OCI-LY7 (cell line): ENCODE data around the gene SHOX. TPM values are rescaled to one million over a fixed set of nuclear protein-coding genes. Genes with fewer than 3 reads are reported as not detected.

Source experiments
- BruUV-seq: library from RNA; stranded (reverse); fragments of 400-500 nt; replicated peaks from 2 replicates; lab custom pipeline; 2021; lab: Mats Ljungman, UMichigan
- CTCF ChIA-PET: fragments of 300-600 bp; sonication (Branson Sonifier 250); formaldehyde crosslinking; loops from one replicate; lab custom pipeline; 2022; ENCODE audit warnings: antibody characterized with exemption; ENCODE audit not compliant: unreplicated experiment; lab: Charles Lee
- POLR2A ChIA-PET: fragments of 300-600 bp; sonication (Branson Sonifier 250); formaldehyde crosslinking; loops from one replicate; lab custom pipeline; 2022; ENCODE audit warnings: antibody characterized with exemption; lab: Charles Lee
- DNase-seq: peaks from one replicate; pipeline ENCODE4 v3.0.0-alpha.2; 2015; ENCODE audit warnings: low spot score
- H2AFZ ChIP-seq: fragments of 200-600 bp; sonication (generic), shearing (Covaris generic); 2 replicates; pipeline ENCODE4 v1.6.1; 2014; ENCODE audit warnings: mild to moderate bottlenecking, antibody characterized with exemption, low read length, moderate library complexity
- H3K27ac ChIP-seq: fragments of 200-600 bp; sonication (generic); 2 replicates; pipeline ENCODE4 v1.5.1; 2014; ENCODE audit warnings: mixed run types, low read depth, mild to moderate bottlenecking, moderate library complexity, low read length, inconsistent platforms; ENCODE audit not compliant: poor library complexity, severe bottlenecking
- H3K36me3 ChIP-seq: fragments of 200-600 bp; sonication (generic); 2 replicates; pipeline ENCODE4 v1.6.1; 2014; ENCODE audit warnings: mild to moderate bottlenecking, antibody characterized with exemption, low read length, moderate library complexity, mixed read lengths; ENCODE audit not compliant: insufficient read depth
- H3K4me1 ChIP-seq: fragments of 200-600 bp; sonication (generic); 2 replicates; pipeline ENCODE4 v1.5.1; 2014; ENCODE audit warnings: mild to moderate bottlenecking, low read length; ENCODE audit not compliant: insufficient read depth, poor library complexity, severe bottlenecking
- H3K4me2 ChIP-seq: fragments of 200-600 bp; sonication (generic); 2 replicates; pipeline ENCODE4 v1.6.1; 2014; ENCODE audit warnings: mild to moderate bottlenecking, low read length
- H3K4me3 ChIP-seq: fragments of 200-600 bp; sonication (generic); 2 replicates; pipeline ENCODE4 v1.5.1; 2014; ENCODE audit warnings: mild to moderate bottlenecking, low read depth, low read length; ENCODE audit not compliant: poor library complexity, severe bottlenecking
- H3K79me2 ChIP-seq: fragments of 200-600 bp; sonication (generic); 2 replicates; pipeline ENCODE4 v1.6.1; 2016; ENCODE audit warnings: low read depth, mild to moderate bottlenecking, low read length, moderate library complexity, mixed read lengths; ENCODE audit not compliant: insufficient read depth
- H3K9me2 ChIP-seq: fragments of 200-600 bp; sonication (generic); 2 replicates; pipeline ENCODE4 v1.6.1; 2016; ENCODE audit warnings: mild to moderate bottlenecking, low read length, mixed read lengths; ENCODE audit not compliant: insufficient read depth
- H3K9me3 ChIP-seq: fragments of 200-600 bp; sonication (generic); 2 replicates; pipeline ENCODE4 v1.6.1; 2014; ENCODE audit warnings: mild to moderate bottlenecking, mixed run types, low read length, mixed read lengths
- H4K20me1 ChIP-seq: fragments of 200-600 bp; sonication (generic); 2 replicates; pipeline ENCODE4 v1.6.1; 2014; ENCODE audit warnings: mild to moderate bottlenecking, antibody characterized with exemption, low read length, moderate library complexity, mixed read lengths; ENCODE audit not compliant: insufficient read depth
- EZH2phosphoT487 ChIP-seq: fragments of 200-600 bp; sonication (generic); IDR thresholded peaks from 2 replicates; pipeline ENCODE4 v1.6.1; 2018; ENCODE audit warnings: low read depth, borderline replicate concordance, mild to moderate bottlenecking, mixed run types, antibody characterized with exemption, low read length, moderate library complexity, mixed read lengths
- intact Hi-C: fragments of 100-400 bp; cut with micrococcal nuclease; formaldehyde crosslinking; loops from one replicate; pipeline ENCODE4 v1.10.0; 2022; ENCODE audit not compliant: unreplicated experiment
- total RNA-seq, 2 experiments: library from RNA; depleted of rRNA in 1 of 2; stranded (reverse); fragments of >200 nt in 1 of 2; shearing (Covaris generic) in 1 of 2; gene quantifications; 2 replicates each; pipeline ENCODE4 v1.2.3, GENCODE V29; 2014 to 2022
- TF ChIP-seq, protein P1 (sequence below): fragments of 200-600 bp; sonication (generic); conservative IDR thresholded peaks from 2 replicates; pipeline ENCODE4 v1.5.1; 2014; ENCODE audit warnings: mild to moderate bottlenecking, antibody characterized with exemption, low read length, moderate library complexity, mixed read lengths

SHOX gene
- total RNA-seq, 2 experiments from 2014 or later: not detected

- Histone ChIP-seq H3K9me3 (no peaks in the 10 kb centered on the region), H3K4me3 (no peak overlapping the region), H3K27ac (no peak overlapping the region), H3K36me3 (no peaks in the 10 kb centered on the region), H3K79me2 (no peaks in the 10 kb centered on the region), H2AFZ (no peak overlapping the region), H4K20me1 (no peaks in the 10 kb centered on the region), H3K4me2 (no peak overlapping the region), H3K9me2 (no peaks in the 10 kb centered on the region), H3K4me1 (no peaks in the 10 kb centered on the region)
- intact Hi-C loops: no loop called here
- ChIA-PET POLR2A (no interaction called here), CTCF (no interaction called here)
- DNase-seq: no peak
- no peak for TF ChIP-seq EZH2phosphoT487
- TF ChIP-seq, protein P1, sequence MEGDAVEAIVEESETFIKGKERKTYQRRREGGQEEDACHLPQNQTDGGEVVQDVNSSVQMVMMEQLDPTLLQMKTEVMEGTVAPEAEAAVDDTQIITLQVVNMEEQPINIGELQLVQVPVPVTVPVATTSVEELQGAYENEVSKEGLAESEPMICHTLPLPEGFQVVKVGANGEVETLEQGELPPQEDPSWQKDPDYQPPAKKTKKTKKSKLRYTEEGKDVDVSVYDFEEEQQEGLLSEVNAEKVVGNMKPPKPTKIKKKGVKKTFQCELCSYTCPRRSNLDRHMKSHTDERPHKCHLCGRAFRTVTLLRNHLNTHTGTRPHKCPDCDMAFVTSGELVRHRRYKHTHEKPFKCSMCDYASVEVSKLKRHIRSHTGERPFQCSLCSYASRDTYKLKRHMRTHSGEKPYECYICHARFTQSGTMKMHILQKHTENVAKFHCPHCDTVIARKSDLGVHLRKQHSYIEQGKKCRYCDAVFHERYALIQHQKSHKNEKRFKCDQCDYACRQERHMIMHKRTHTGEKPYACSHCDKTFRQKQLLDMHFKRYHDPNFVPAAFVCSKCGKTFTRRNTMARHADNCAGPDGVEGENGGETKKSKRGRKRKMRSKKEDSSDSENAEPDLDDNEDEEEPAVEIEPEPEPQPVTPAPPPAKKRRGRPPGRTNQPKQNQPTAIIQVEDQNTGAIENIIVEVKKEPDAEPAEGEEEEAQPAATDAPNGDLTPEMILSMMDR: no peak
- no TSS peak for BruUV-seq
These were observed 33.2 kb downstream of the SHOX start for GRCh38 chrX:663841-664240.

GRCh38 chrX:666762-667720 lies 36.5 kb downstream of the SHOX start:
- no peaks in the 10 kb centered on the region for H3K36me3 ChIP-seq
- intact Hi-C loops: no loop called here
- H3K4me2 ChIP-seq: no peak overlapping the region
- ChIA-PET CTCF (no interaction called here), POLR2A (no interaction called here)
- no peaks in the 10 kb centered on the region for H4K20me1 ChIP-seq
- no TSS peak for BruUV-seq
- no peak overlapping the region for H2AFZ ChIP-seq
- no peaks in the 10 kb centered on the region for H3K4me1 ChIP-seq
- no peaks in the 10 kb centered on the region for H3K9me2 ChIP-seq
- no peaks in the 10 kb centered on the region for H3K79me2 ChIP-seq
- no peaks in the 10 kb centered on the region for H3K9me3 ChIP-seq
- no peak for DNase-seq
- H3K4me3 ChIP-seq: no peak overlapping the region
- no peak for TF ChIP-seq EZH2phosphoT487
- TF ChIP-seq, protein P1: no peak
- H3K27ac ChIP-seq: no peak overlapping the region

DNA sequence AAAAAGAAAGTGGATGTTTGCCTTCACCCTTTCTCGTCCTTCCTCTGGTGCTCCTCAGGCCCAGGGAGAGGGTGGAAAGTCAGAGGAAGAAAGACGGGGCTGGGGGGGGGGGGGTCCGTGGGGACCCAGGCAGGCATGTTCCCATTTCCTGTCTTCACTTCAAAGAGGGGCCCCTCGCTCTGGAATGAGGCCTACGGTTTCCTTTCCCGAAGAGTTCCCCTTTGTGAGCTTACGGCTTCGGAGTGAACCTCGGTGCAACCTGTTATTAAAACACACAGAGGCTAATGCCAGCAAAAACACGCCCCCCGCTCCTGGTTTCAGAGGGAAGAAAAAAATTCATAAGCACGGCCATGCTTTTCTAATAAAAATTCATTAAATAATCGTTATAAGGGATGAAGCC lies 40.1 kb downstream of the SHOX start:
- Histone ChIP-seq H3K4me2 (no peak overlapping the region), H3K79me2 (no peaks in the 10 kb centered on the region), H3K4me3 (no peak overlapping the region), H2AFZ (no peak overlapping the region), H3K9me2 (no peaks in the 10 kb centered on the region), H3K27ac (no peak overlapping the region), H4K20me1 (no peaks in the 10 kb centered on the region), H3K9me3 (no peaks in the 10 kb centered on the region), H3K36me3 (no peaks in the 10 kb centered on the region), H3K4me1 (no peaks in the 10 kb centered on the region)
- intact Hi-C loops: no loop called here
- BruUV-seq: no TSS peak
- POLR2A ChIA-PET: no interaction called here
- no peak for TF ChIP-seq EZH2phosphoT487
- CTCF ChIA-PET: no interaction called here
- no peak for DNase-seq
